ENCODE results near the gene ZFYVE27. TPM values are rescaled to one million over a fixed set of nuclear protein-coding genes. Genes with fewer than 3 reads are reported as not detected.
A peak's percentile ranks its signal among the peaks of the same experiment; 100 is the strongest.

Gene ZFYVE27
- polyA plus RNA-seq, 3 donors = 6.2 to 31.1 (median 9.7) TPM

- Histone ChIP-seq H2AFZ (ENCODE audit: insufficient read depth, low read depth, low read length, poor library complexity, severe bottlenecking) (no peak overlapping the region), H3K27ac (ENCODE audit: low read depth in 1 of 2, low read length in 2 of 2) (no peak overlapping the region), H3K4me1 (ENCODE audit: control insufficient read depth in 1 of 2, insufficient read depth in 2 of 2, low read length in 2 of 2) (peaks cover 3 to 18% of the 10 kb centered on the region in 2 donors), H3K9ac (ENCODE audit: insufficient read depth, low read length, poor library complexity, severe bottlenecking) (no peak overlapping the region), H4K20me1 (ENCODE audit: insufficient read depth, low read length) (no peaks in the 10 kb centered on the region), H3K4me2 (replicated peaks; ENCODE audit: extremely low read depth, low read length, poor library complexity, severe bottlenecking) (no peak overlapping the region), H3K79me2 (ENCODE audit: insufficient read depth, low read length) (no peaks in the 10 kb centered on the region), H3K9me3 (replicated peaks in 1 of 2; ENCODE audit: control insufficient read depth in 1 of 2, insufficient read depth in 1 of 2, low read length in 2 of 2) (peaks cover 0 to 7% of the 10 kb centered on the region in 2 donors), H3K36me3 (replicated peaks in 1 of 2; ENCODE audit: control insufficient read depth in 1 of 2, insufficient read depth in 2 of 2, low read length in 2 of 2) (no peaks in the 10 kb centered on the region), H3K27me3 (ENCODE audit: control insufficient read depth in 2 of 2, insufficient read depth in 2 of 2, low read length in 2 of 2) (peaks cover 24 to 31% of the 10 kb centered on the region in 2 donors), H3K4me3 (replicated peaks in 1 of 3; ENCODE audit: low read depth in 2 of 3, low read length in 3 of 3) (no peak overlapping the region)
- peak overlapping the region in 1 of 7 donors; percentile 54 for H3K27ac Mint-ChIP-seq
- DNase-seq = no peak
- peaks cover 0 to 8% (median 4%) of the 10 kb centered on the region in 7 donors for H3K9me3 Mint-ChIP-seq
- peaks cover 0 to 5% of the 10 kb centered on the region in 2 donors for H3K36me3 Mint-ChIP-seq
- peaks cover 34 to 43% (median 42%) of the 10 kb centered on the region in 3 donors for H3K27me3 Mint-ChIP-seq (ENCODE audit: low read depth in 3 of 3)
- WGBS (ENCODE audit: insufficient coverage) = 68% methylated on average over 4 of the region's 9 CpGs
- intact Hi-C loops (cut with micrococcal nuclease) = no loop called here
- TF ChIP-seq CTCF (IDR thresholded peaks at IDR 0.05) = no peak
- H3K4me1 Mint-ChIP-seq = peaks cover 29% of the 10 kb centered on the region
- H3K4me3 Mint-ChIP-seq = no peak overlapping the region
Observed at GRCh38 chr10:97768322-97769315, 31.7 kb downstream of the ZFYVE27 start.

GRCh38 chr10:97770255-97770654, 33.3 kb downstream of the ZFYVE27 start:
- H3K27ac Mint-ChIP-seq = no peak overlapping the region
- H3K27me3 Mint-ChIP-seq (ENCODE audit: low read depth in 3 of 3) = peaks cover 42 to 54% (median 50%) of the 10 kb centered on the region in 3 donors
- Histone ChIP-seq H4K20me1 (ENCODE audit: insufficient read depth, low read length) (no peaks in the 10 kb centered on the region), H3K4me3 (replicated peaks in 1 of 3; ENCODE audit: low read depth in 2 of 3, low read length in 3 of 3) (no peak overlapping the region), H3K9me3 (replicated peaks in 1 of 2; ENCODE audit: control insufficient read depth in 1 of 2, insufficient read depth in 1 of 2, low read length in 2 of 2) (peaks cover 0 to 7% of the 10 kb centered on the region in 2 donors), H3K9ac (ENCODE audit: insufficient read depth, low read length, poor library complexity, severe bottlenecking) (no peak overlapping the region), H2AFZ (ENCODE audit: insufficient read depth, low read depth, low read length, poor library complexity, severe bottlenecking) (no peak overlapping the region), H3K4me2 (replicated peaks; ENCODE audit: extremely low read depth, low read length, poor library complexity, severe bottlenecking) (no peak overlapping the region), H3K79me2 (ENCODE audit: insufficient read depth, low read length) (no peaks in the 10 kb centered on the region), H3K4me1 (ENCODE audit: control insufficient read depth in 1 of 2, insufficient read depth in 2 of 2, low read length in 2 of 2) (peaks cover 3 to 18% of the 10 kb centered on the region in 2 donors), H3K27me3 (ENCODE audit: control insufficient read depth in 2 of 2, insufficient read depth in 2 of 2, low read length in 2 of 2) (peaks cover 24 to 34% of the 10 kb centered on the region in 2 donors), H3K27ac (ENCODE audit: low read depth in 1 of 2, low read length in 2 of 2) (no peak overlapping the region), H3K36me3 (replicated peaks in 1 of 2; ENCODE audit: control insufficient read depth in 1 of 2, insufficient read depth in 2 of 2, low read length in 2 of 2) (no peaks in the 10 kb centered on the region)
- no peak for DNase-seq
- no peak for TF ChIP-seq CTCF (IDR thresholded peaks at IDR 0.05)
- intact Hi-C loops (cut with micrococcal nuclease) = no loop called here
- H3K4me1 Mint-ChIP-seq = peaks cover 29% of the 10 kb centered on the region
- peaks cover 0 to 8% (median 4%) of the 10 kb centered on the region in 7 donors for H3K9me3 Mint-ChIP-seq
- H3K36me3 Mint-ChIP-seq = peaks cover 0 to 5% of the 10 kb centered on the region in 2 donors
- peak overlapping the region in 1 of 2 donors; percentile 81 for H3K4me3 Mint-ChIP-seq
- WGBS (ENCODE audit: insufficient coverage) = 19% methylated on average over 5 of the region's 5 CpGs
